Transverse colon (tissue), 4 donors: Measurements from ENCODE around the gene UMODL1.
"Not testable (repeated sequence)": the region's sequence is repeated elsewhere in the genome, so short reads cannot be mapped to it uniquely, and the experiment has no call there.

Source experiments
- EP300 ChIP-seq: sonication (generic); formaldehyde crosslinking; IDR thresholded peaks from one replicate; pipeline ENCODE4 v1.6.1; 2017; ENCODE audit warnings: antibody characterized with exemption, low read depth
- POLR2A ChIP-seq: fragments of 450-650 bp; IDR thresholded peaks from one replicate; pipeline ENCODE4 v1.6.1; 2016; ENCODE audit warnings: antibody characterized with exemption, mild to moderate bottlenecking, moderate library complexity
- POLR2AphosphoS5 ChIP-seq, 3 donors: sonication (generic); formaldehyde crosslinking; IDR thresholded peaks; one replicate each; pipeline ENCODE4 v1.6.1; 2016; ENCODE audit warnings: antibody characterized with exemption in 3 of 3
- TF ChIP-seq, protein P1 (sequence below), 5 experiments: fragments of 200-600 bp in 3 of 5; fragments of 450-650 bp in 2 of 5; sonication (generic) in 3 of 5; IDR thresholded peaks; 1 replicate in 2 of 5; 2 replicates in 3 of 5; pipeline ENCODE4 v1.5.1; 2016 to 2017; ENCODE audit warnings: antibody characterized with exemption in 5 of 5, inconsistent platforms in 3 of 5, mild to moderate bottlenecking in 2 of 5, moderate library complexity in 1 of 5

DNA sequence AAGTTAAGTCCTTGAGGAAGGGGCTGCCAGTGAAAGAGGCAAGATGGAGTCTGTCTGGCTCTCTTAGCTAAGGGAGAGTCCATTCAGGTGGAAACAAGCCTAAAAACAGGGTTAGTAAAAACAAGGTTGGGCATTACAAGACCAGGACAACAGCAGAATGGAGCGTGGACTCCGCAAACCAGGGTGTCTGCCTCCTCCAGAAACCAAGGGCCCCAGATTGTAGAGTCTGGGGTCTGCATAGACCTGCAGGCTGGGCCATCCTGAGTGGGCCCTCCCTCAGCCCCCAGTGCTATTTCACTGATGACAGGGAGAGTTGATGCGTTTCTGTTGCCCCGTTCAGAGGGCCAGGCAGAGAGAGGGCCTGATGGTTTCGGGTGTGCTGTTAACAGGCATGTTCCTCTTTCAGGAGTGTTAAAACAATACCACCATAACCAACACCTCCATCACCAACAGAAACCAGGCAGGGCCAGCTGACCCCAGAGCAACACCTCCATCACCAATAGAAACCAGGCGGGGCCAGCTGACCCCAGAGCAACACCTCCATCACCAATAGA, 6.6 kb downstream of the UMODL1 start:
- not testable (repeated sequence) for TF ChIP-seq POLR2A; EP300; POLR2AphosphoS5 (IDR thresholded peaks at IDR 0.05)
- TF ChIP-seq, protein P1, sequence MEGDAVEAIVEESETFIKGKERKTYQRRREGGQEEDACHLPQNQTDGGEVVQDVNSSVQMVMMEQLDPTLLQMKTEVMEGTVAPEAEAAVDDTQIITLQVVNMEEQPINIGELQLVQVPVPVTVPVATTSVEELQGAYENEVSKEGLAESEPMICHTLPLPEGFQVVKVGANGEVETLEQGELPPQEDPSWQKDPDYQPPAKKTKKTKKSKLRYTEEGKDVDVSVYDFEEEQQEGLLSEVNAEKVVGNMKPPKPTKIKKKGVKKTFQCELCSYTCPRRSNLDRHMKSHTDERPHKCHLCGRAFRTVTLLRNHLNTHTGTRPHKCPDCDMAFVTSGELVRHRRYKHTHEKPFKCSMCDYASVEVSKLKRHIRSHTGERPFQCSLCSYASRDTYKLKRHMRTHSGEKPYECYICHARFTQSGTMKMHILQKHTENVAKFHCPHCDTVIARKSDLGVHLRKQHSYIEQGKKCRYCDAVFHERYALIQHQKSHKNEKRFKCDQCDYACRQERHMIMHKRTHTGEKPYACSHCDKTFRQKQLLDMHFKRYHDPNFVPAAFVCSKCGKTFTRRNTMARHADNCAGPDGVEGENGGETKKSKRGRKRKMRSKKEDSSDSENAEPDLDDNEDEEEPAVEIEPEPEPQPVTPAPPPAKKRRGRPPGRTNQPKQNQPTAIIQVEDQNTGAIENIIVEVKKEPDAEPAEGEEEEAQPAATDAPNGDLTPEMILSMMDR (IDR thresholded peaks at IDR 0.05), result not testable (repeated sequence)
